Motor neuron (in vitro differentiated cells): ENCODE measurements around the gene ADH1A. TPM values are rescaled to one million over a fixed set of nuclear protein-coding genes. Genes with fewer than 3 reads are reported as not detected.
"Not testable (repeated sequence)": the region's sequence is repeated elsewhere in the genome, so short reads cannot be mapped to it uniquely, and the experiment has no call there.

Experiments used
- ATAC-seq, 8 experiments: fragments of 200-7000 bp; cut with Tn5 transposase; replicated peaks in 6 of 8; 2 replicates each; pipeline ENCODE4 v1.8.0; 2021; ENCODE audit warnings: mild to moderate bottlenecking in 8 of 8, moderate library complexity in 8 of 8
- H3K27ac ChIP-seq, 2 donors: fragments of 250-450 bp; sonication (Bioruptor Pico); 2 replicates each; pipeline ENCODE4 v1.9.0; 2021; ENCODE audit warnings: antibody characterized with exemption in 2 of 2, mild to moderate bottlenecking in 2 of 2, moderate library complexity in 1 of 2
- H3K4me1 ChIP-seq, 2 donors: fragments of 250-450 bp; sonication (Bioruptor Pico); replicated peaks in 1 of 2; 2 replicates each; pipeline ENCODE4 v1.6.1; 2021; ENCODE audit warnings: antibody characterized with exemption in 2 of 2, mild to moderate bottlenecking in 2 of 2, moderate library complexity in 1 of 2
- H3K4me3 ChIP-seq, 5 donors: fragments of 250-450 bp; sonication (Bioruptor Pico); 2 replicates each; pipeline ENCODE4 v1.9.0; 2021; ENCODE audit warnings: antibody characterized with exemption in 5 of 5, mild to moderate bottlenecking in 5 of 5, moderate library complexity in 4 of 5
- WGBS, 10 experiments: fragments of 450-650 bp; shearing (Covaris generic); methylation state at CpG; one replicate each; pipeline ENCODE4 v1.0.0; 2022; 5-methylcytosine and 5-hydroxymethylcytosine counted together
- in situ Hi-C, 9 experiments: fragments of 400-800 bp; cut with MboI; loops; one replicate each; pipeline ENCODE4 v1.15.0; 2021; ENCODE audit warnings: low sequenced_read_pairs in 9 of 9, low pct_unique_long_range_greater_than_20kb in 2 of 9; ENCODE audit not compliant: unreplicated experiment in 9 of 9
- total RNA-seq, 8 experiments: library from RNA; unstranded; fragments of 300-600 nt; gene quantifications; 2 replicates each; pipeline versions ENCODE4 v1.2.3 to v1.2.4, GENCODE V29; 2022

The ADH1A gene
- total RNA-seq, 8 experiments from 2014 or later: 0.20 to 1.00 TPM; not detected in 6

DNA sequence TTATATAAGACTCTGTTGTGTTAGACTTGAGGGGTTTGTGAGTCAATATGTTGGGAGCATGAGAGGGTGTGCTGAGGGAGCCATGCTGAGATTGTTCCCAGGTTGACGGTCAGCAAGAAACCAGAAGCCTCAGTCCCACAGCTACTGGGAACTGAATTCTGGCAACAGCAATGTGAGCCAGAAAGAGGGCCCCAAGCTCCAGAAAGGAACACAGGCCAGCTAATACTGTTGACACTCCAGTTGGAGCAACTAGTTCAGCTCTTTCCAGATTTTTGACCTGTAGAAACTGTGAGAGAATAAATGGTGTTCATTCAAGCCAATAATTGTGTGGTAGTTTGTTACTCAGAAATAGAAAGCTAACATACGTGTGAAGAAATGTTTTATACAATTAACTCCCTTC lies 17.1 kb downstream of the ADH1A start:
- Histone ChIP-seq H3K4me1 (no peaks in the 10 kb centered on the region), H3K4me3 (no peak overlapping the region), H3K27ac (no peak overlapping the region)
- in situ Hi-C loops: no loop called here
- ATAC-seq: no peak
- 0 to 100% (median 90%) methylated on average over 1 to 2 of the region's 2 CpGs; no CpG with 5 or more reads in 4 of the 10 experiments for WGBS, 10 experiments

DNA sequence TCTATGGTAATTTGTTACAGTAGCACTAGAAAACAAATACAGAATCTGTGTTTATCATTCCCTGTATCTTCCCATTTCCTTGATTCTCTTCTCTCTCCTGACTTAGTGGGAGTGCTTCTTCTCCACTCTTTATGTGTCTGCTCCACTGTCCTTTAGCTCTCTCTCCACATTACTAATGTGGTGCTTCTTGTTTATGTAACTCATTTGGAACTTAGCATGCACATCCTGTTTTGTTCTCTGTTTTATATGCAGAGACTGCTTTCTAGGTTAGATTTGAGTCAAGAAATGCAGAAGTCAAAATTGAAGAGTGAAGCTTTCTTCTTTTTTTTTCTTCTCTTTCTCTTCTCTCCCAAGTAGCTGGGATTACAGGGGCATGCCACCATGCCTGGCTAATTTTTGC lies 25.9 kb downstream of the ADH1A start:
- H3K4me3 ChIP-seq: no peak overlapping the region
- ATAC-seq: no peak
- in situ Hi-C loops: no loop called here
- H3K4me1 ChIP-seq: no peaks in the 10 kb centered on the region
- H3K27ac ChIP-seq: no peak overlapping the region

DNA sequence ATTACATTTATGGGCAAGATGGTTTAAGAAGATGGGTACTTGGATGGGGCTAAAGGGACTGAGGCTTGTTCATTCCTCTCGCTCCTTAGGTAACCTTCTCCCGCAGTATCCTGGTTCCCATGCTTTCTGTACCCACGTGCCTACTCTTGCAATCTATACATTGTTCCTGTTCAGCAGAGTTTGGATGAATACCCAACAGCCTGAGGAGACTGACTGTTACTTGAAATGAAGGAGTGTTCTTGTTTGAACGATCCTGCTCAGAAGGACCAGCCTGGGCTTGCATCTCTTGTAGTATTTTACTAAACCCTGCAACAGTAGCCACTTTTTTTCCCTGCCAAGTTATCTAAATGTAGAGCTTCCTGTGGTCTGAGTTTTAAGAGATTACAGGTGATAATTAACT lies 38.0 kb downstream of the ADH1A start:
- no peak for ATAC-seq
- in situ Hi-C loops: no loop called here
- no peaks in the 10 kb centered on the region for H3K4me1 ChIP-seq
- H3K27ac ChIP-seq: no peak overlapping the region
- WGBS, 10 experiments: 17 to 77% (median 67%) methylated on average over 1 to 4 of the region's 4 CpGs; no CpG with 5 or more reads in 3 of the 10 experiments
- no peak overlapping the region for H3K4me3 ChIP-seq

DNA sequence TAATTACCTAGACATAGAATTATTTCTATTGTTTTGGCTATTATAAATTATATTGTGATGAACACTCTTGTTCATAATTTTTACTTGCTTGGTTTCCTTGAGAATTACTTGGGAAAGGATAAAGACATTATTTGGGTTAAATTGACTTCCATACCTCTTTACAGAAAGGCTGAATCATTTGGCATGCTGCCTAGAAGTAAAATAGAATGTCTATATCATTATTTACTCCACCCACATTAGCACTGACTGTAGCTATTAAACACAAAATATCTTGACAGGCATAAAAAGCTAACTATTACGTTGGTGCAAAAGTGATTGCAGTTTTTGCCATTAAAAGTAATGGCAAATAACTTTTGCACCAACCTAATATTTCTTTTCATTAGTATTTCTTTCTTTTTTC lies 42.1 kb downstream of the ADH1A start:
- Histone ChIP-seq H3K4me3 (no peak overlapping the region), H3K4me1 (no peaks in the 10 kb centered on the region), H3K27ac (no peak overlapping the region)
- WGBS, 10 experiments: 64 to 100% (median 85%) methylated on average over 1 of the region's 1 CpG; no CpG with 5 or more reads in 2 of the 10 experiments
- ATAC-seq: no peak
- in situ Hi-C loops: no loop called here

DNA sequence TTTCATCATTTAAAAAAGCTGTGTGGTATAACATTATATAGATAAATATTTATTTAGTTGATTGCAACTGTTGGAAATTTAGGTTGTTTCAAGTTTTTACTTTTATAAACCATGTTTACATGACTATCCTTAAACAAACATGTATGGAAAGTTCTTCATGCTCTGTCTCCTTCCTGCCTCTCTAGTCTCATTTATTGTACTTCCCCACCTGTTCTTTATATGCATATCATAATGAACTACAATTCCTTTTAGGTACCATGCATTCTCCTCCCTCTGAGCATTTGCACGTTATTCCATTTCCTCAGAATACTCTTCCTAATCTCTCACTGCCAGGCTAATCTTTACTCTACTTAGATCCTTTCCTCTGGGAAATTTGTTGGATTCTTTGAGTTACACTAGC lies 54.8 kb downstream of the ADH1A start:
- in situ Hi-C loops: no loop called here
- Histone ChIP-seq H3K4me3 (no peak overlapping the region), H3K4me1 (no peaks in the 10 kb centered on the region), H3K27ac (no peak overlapping the region)
- ATAC-seq: no peak
- 0 to 100% (median 92%) methylated on average over 1 of the region's 1 CpG for WGBS, 10 experiments

DNA sequence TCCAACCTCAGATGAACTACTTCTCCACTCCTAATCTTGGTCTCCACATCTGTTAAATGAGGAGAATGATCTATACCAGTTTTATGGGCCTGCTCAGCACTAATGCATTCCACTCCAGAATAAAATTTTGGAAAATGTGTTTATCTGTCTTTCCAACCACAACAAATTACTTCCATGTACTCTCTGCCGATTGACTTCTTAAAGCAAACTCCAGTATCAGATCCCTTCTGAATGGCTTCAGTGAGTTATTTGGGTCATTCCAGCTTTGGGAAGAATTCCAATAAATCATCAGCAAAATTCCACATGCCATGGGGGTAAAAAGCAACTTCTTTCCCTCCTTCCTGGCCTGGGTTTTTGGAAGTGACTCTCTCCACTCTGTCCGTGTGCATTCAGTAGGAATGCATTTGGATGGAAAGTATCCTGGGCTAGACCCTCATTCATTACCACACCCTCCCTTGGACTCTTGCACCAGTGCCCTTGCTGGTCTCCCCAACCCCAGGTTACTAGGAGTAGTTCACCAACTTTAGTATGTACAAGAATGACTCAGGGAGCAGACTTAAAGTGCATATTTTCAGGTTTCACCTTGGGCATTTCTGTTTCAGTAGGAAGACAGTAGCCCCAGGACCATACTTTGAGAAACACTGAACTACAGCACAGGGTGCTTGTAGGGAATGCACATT lies 56.3 kb downstream of the ADH1A start:
- H3K4me3 ChIP-seq: no peak overlapping the region
- ATAC-seq: no peak
- H3K4me1 ChIP-seq: no peaks in the 10 kb centered on the region
- in situ Hi-C loops: no loop called here
- no peak overlapping the region for H3K27ac ChIP-seq
- 0 to 100% (median 70%) methylated on average over 1 to 2 of the region's 2 CpGs; no CpG with 5 or more reads in 3 of the 10 experiments for WGBS, 10 experiments

DNA sequence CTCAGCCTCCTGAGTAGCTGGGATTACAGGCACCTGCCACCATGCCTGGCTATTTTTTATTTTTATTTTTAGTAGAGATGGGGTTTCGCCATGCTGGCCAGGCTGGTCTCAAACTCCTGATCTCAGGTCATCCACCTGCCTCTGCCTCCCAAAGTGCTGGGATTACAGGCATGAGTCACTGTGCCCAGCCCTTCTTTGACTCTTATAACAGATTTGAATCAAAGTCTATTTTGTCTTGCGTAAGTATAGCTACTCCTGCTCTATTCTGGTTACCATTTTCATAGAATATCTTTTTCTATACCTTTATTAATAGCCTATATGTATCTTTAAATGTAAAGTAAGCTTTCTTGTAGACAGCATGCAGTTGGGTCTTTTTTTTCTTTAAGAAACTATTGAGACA lies 57.4 kb downstream of the ADH1A start:
- H3K4me3 ChIP-seq, ATAC-seq, H3K4me1 ChIP-seq, in situ Hi-C loops, H3K27ac ChIP-seq: not testable (repeated sequence)
- 14 to 100% (median 89%) methylated on average over 1 to 2 of the region's 2 CpGs; no CpG with 5 or more reads in 3 of the 10 experiments for WGBS, 10 experiments

DNA sequence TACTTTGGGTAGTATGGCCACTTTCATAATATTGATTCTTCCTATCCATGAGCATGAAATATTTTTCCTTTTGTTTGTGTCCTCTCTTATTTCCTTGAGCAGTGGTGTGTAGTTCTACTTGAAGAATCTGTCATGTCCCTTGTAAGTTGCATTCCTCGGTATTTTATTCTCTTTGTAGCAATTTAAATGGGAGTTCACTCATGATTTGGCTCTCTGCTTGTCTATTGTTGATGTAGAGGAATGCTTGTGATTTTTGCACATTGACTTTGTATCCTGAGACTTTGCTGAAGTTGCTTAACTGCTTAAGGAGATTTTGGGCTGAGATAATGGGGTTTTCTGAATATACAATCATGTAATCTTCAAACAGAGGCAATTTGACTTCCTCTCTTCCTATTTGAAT lies 62.1 kb downstream of the ADH1A start:
- 11 to 100% (median 44%) methylated on average over 1 of the region's 1 CpG; no CpG with 5 or more reads in 1 of the 10 experiments for WGBS, 10 experiments
- in situ Hi-C loops, H3K4me1 ChIP-seq, H3K27ac ChIP-seq, ATAC-seq, H3K4me3 ChIP-seq: not testable (repeated sequence)

DNA sequence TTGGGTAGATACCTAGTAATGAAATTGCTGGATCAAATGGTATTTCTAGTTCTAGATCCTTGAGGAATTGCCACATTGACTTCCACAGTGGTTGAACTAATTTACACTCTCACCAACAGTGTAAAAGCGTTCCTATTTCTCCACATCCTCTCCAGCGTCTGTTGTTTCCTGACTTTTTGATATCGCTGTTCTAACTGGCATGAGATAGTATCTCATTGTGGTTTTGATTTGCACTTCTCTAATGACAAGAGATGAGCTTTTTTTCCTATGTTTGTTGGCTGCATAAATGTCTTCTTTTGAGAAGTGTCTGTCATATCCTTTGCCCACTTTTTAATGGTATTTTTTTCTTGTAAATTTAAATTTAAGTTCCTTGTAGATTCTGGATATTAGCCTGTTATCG lies 63.1 kb downstream of the ADH1A start:
- H3K27ac ChIP-seq, ATAC-seq, in situ Hi-C loops, H3K4me3 ChIP-seq, H3K4me1 ChIP-seq: not testable (repeated sequence)
- 60 to 100% (median 88%) methylated on average over 1 to 4 of the region's 4 CpGs for WGBS, 10 experiments

Other genes starting within 250 kb of the ADH1A start
- 100 to 1,000 TPM in 5 of 8 experiments, 10 to 100 TPM in 3; 84.9 to 168 (median 125) TPM for gene ADH5, start 202.2 kb downstream of the ADH1A start, total RNA-seq
- gene ADH4, start 146.7 kb downstream of the ADH1A start, total RNA-seq: under 1 TPM in 4 of 8 experiments, not detected in 4; 0.13 to 0.27 (median 0.17) TPM
- 1 to 10 TPM in 5 of 8 experiments, under 1 TPM in 3; 0.57 to 2.1 (median 1.1) TPM for gene ADH6, start 71.7 kb downstream of the ADH1A start, total RNA-seq
- gene ADH1B, start 30.4 kb upstream of the ADH1A start, total RNA-seq: under 1 TPM in 7 of 8 experiments, not detected in 1; 0.10 to 1.00 (median 0.28) TPM
- gene ADH1C, start 61.8 kb upstream of the ADH1A start, total RNA-seq: under 1 TPM in 5 of 8 experiments, not detected in 3; 0.47 to 1.00 (median 0.55) TPM
- gene ADH7, start 144.4 kb upstream of the ADH1A start, total RNA-seq: 1 to 10 TPM in 1 of 8 experiments, under 1 TPM in 2, not detected in 5; 0.09 to 3.0 (median 0.29) TPM
- under 1 TPM in 4 of 8 experiments, not detected in 4; 0.05 to 0.27 (median 0.21) TPM for gene C4orf17, start 220.0 kb upstream of the ADH1A start, total RNA-seq